A673 (cell line): ENCODE measurements around the gene HAUS7. TPM values are rescaled to one million over a fixed set of nuclear protein-coding genes. Genes with fewer than 3 reads are reported as not detected.

Source experiments
- BruUV-seq: library from RNA; stranded (reverse); fragments of 400-500 nt; replicated peaks from 2 replicates; lab custom pipeline; 2021; lab: Mats Ljungman, UMichigan
- CTCF ChIA-PET: fragments of 300-600 bp; sonication (Branson Sonifier 250); formaldehyde crosslinking; loops from one replicate; lab custom pipeline; 2022; ENCODE audit warnings: antibody characterized with exemption; lab: Charles Lee
- POLR2A ChIA-PET: fragments of 300-600 bp; sonication (Branson Sonifier 250); formaldehyde crosslinking; loops from one replicate; lab custom pipeline; 2022; ENCODE audit warnings: antibody characterized with exemption; ENCODE audit not compliant: low non-redundant PET; lab: Charles Lee
- DNase-seq: peaks from one replicate; pipeline ENCODE4 v3.0.0-alpha.2; 2015; ENCODE audit warnings: low spot score
- H3K27ac ChIP-seq: fragments of 200-600 bp; sonication (generic); 2 replicates; pipeline ENCODE4 v1.5.1; 2016; ENCODE audit warnings: mixed run types, low read depth, mild to moderate bottlenecking, mixed read lengths, antibody characterized with exemption, low read length; ENCODE audit not compliant: poor library complexity, severe bottlenecking
- H3K27me3 ChIP-seq: fragments of 200-600 bp; sonication (generic); replicated peaks from 2 replicates; pipeline ENCODE4 v1.6.1; 2017; ENCODE audit warnings: mixed run types, low read depth, mild to moderate bottlenecking, mixed read lengths, antibody characterized with exemption, low read length; ENCODE audit not compliant: insufficient read depth, poor library complexity
- H3K36me3 ChIP-seq: fragments of 200-600 bp; sonication (generic); 2 replicates; pipeline ENCODE4 v1.6.1; 2016; ENCODE audit warnings: mixed run types, mild to moderate bottlenecking, mixed read lengths, antibody characterized with exemption, low read length; ENCODE audit not compliant: insufficient read depth, poor library complexity, severe bottlenecking
- H3K4me1 ChIP-seq: fragments of 200-600 bp; sonication (generic); 2 replicates; pipeline ENCODE4 v1.6.1; 2017; ENCODE audit warnings: mixed run types, mild to moderate bottlenecking, mixed read lengths, antibody characterized with exemption, low read length; ENCODE audit not compliant: insufficient read depth, poor library complexity, severe bottlenecking
- H3K4me3 ChIP-seq: fragments of 200-600 bp; sonication (generic); 2 replicates; pipeline ENCODE4 v1.5.1; 2016; ENCODE audit warnings: low read depth, mixed run types, mild to moderate bottlenecking, mixed read lengths, low read length; ENCODE audit not compliant: poor library complexity, severe bottlenecking
- H3K9me3 ChIP-seq: fragments of 200-600 bp; sonication (generic); 2 replicates; pipeline ENCODE4 v1.6.1; 2016; ENCODE audit warnings: mixed run types, low read depth, mild to moderate bottlenecking, mixed read lengths, antibody characterized with exemption, low read length; ENCODE audit not compliant: poor library complexity, severe bottlenecking
- CTCF ChIP-seq: fragments of 300-800, 200-600 bp; sonication (generic); conservative IDR thresholded peaks from 2 replicates; pipeline ENCODE4 v1.5.1; 2017; ENCODE audit warnings: low read depth, mild to moderate bottlenecking, antibody characterized with exemption, low read length, moderate library complexity, mixed read lengths
- EZH2 ChIP-seq: fragments of 200-600 bp; sonication (generic); IDR thresholded peaks from 2 replicates; pipeline ENCODE4 v1.6.1; 2017; ENCODE audit warnings: borderline replicate concordance, low read depth, mild to moderate bottlenecking, mixed read lengths, antibody characterized with exemption, low read length; ENCODE audit not compliant: poor library complexity, severe bottlenecking
- intact Hi-C: fragments of 100-400 bp; cut with micrococcal nuclease; formaldehyde crosslinking; loops from one replicate; pipeline ENCODE4 v1.10.0; 2022; ENCODE audit not compliant: unreplicated experiment
- total RNA-seq: library from RNA; stranded (reverse); gene quantifications from 2 replicates; pipeline ENCODE4 v1.2.3, GENCODE V29; 2021

HAUS7 gene
- total RNA-seq, 1 experiment from 2014 or later, result 75.3 TPM

DNA sequence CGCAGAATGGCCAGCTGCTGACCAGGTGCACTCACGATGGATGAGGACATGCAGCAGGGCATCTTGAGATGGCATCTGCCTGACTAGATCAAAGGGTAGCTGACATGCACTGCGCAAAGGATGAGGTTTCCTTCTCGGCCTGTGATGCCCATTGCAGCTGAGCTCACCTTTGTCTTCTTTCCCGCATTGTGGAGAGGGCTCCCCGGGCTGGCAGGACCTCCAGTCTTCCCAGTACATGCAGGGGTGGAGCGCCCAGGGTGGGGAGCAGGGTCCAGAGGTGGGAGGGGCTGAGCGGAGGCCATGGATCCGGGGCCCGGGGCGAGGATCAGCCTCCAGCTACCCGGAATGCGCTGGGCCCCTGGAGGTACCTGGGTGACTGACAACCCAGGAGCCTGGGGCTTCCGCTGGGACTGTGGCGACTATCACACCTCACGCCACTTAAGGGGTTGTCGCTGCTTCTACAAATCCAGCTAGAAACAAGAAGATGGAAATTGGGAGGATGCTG is 36.5 kb downstream of the HAUS7 start:
- POLR2A ChIA-PET, result no interaction called here

DNA sequence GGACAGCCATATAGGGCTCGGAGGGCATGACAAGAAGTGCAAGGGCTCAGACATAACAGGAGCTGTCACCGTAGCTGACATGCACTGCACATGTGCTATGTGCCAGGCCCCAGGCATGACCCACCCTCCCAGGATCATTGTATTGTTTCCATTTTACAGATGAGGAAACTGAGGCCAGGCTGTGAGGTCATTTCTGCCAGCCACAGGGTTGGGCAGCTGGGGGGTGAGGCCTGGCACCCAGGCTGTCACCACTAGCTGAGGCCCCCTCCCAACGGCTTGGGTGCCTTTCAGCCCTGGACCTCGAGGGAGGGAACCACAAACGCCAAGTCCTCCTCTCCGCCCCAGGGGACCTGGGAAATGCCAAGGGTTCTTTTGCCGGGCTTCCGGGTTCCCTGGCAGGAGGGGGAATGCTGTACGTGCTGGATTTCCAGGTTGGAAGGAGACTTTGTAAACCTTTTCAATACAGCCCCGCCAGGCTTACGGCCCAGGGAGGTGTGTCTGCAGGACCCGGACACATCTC is 37.2 kb downstream of the HAUS7 start:
- no peaks in the 10 kb centered on the region for H3K36me3 ChIP-seq
- no peak overlapping the region for H3K4me3 ChIP-seq
- no peak for TF ChIP-seq CTCF
- no peaks in the 10 kb centered on the region for H3K4me1 ChIP-seq
- intact Hi-C loops, result loop anchor here (10.0 kb wide), 1 partner anchor 398 kb away; no protein-coding TSS in a partner anchor
- no TSS peak for BruUV-seq
- POLR2A ChIA-PET, result no interaction called here
- CTCF ChIA-PET, result no interaction called here
- no peak overlapping the region for H3K27ac ChIP-seq
- H3K27me3 ChIP-seq, result no peaks in the 10 kb centered on the region
- DNase-seq, result no peak
- H3K9me3 ChIP-seq, result peaks cover 9% of the 10 kb centered on the region

More for the DNA sequence above, 36.5 kb downstream of the HAUS7 start:
- no peaks in the 10 kb centered on the region for H3K36me3 ChIP-seq
- H3K4me1 ChIP-seq, result no peaks in the 10 kb centered on the region
- H3K27me3 ChIP-seq, result no peaks in the 10 kb centered on the region
- peaks cover 9% of the 10 kb centered on the region for H3K9me3 ChIP-seq
- BruUV-seq, result no TSS peak
- DNase-seq, result no peak
- no peak overlapping the region for H3K4me3 ChIP-seq
- H3K27ac ChIP-seq, result no peak overlapping the region
- CTCF ChIA-PET, result no interaction called here
- TF ChIP-seq EZH2 (no peak), CTCF (no peak)
- intact Hi-C loops, result loop anchor here (10.0 kb wide), 1 partner anchor 399 kb away; no protein-coding TSS in a partner anchor

GRCh38 chrX:153430796-153431195 is 39.6 kb downstream of the HAUS7 start:
- no peak for DNase-seq
- intact Hi-C loops, result loop anchor here (10.0 kb wide), 1 partner anchor 396 kb away; no protein-coding TSS in a partner anchor
- CTCF ChIA-PET, result no interaction called here
- Histone ChIP-seq H3K27ac (no peak overlapping the region), H3K36me3 (no peaks in the 10 kb centered on the region), H3K4me1 (no peaks in the 10 kb centered on the region), H3K27me3 (no peaks in the 10 kb centered on the region), H3K4me3 (no peak overlapping the region), H3K9me3 (peaks cover 15% of the 10 kb centered on the region)
- POLR2A ChIA-PET, result no interaction called here
- no TSS peak for BruUV-seq
- TF ChIP-seq CTCF (no peak), EZH2 (no peak)
